HG03571 (cell line): ENCODE data around the gene TPM4.
A peak's percentile ranks its signal among the peaks of the same experiment; 100 is the strongest.

Source experiments
- ATAC-seq: cut with Tn5 transposase; IDR thresholded peaks from one replicate; pipeline ENCODE4 v1.9.1; 2021; ENCODE audit not compliant: unreplicated experiment

Gene TPM4

DNA sequence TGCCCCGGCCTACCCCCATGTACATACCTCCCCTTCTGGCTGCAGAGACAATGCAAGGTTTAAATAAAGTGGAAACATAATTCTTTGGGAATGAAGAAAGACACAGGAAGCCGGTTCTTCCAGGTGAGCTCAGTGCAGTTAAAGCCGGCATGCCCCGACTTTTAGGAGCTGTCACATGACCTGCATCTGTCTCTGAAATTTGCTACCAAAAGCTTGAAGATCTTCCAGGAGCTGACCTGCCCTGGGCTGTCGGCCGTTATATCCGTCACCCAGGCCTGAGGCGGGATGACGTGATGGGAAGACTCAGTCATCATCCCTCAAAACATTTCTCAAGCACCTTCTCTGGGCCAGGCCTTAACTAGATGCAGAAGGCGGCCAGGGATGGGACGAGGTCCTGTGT lies 45.7 kb downstream of the TPM4 start:
- ATAC-seq: no peak

DNA sequence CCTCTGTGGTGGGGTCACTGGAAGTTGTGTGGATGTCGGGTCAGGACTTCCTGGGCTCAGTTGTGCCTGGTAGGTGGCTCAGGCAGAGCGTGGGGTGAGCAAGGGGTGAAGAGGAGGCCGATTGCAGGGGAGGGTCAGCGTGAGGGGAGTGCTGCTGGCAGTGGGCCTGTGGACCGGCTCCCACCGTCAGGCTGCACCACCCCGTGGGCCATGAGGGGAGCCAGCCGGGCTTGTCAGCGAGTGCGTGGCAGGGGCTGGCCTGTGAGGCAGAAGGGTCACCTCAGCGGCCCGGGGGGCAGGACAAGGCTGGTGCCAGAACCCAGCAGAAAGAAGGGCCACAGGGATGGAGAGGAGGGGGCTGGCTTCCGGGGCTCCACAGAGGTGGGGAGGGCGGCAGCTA lies 48.7 kb downstream of the TPM4 start:
- no peak for ATAC-seq

GRCh38 chr19:16125737-16126495 lies 49.6 kb downstream of the TPM4 start:
- no peak for ATAC-seq

- ATAC-seq: no peak
These were observed 50.8 kb downstream of the TPM4 start for GRCh38 chr19:16127080-16127479.

- no peak for ATAC-seq
These were observed 51.6 kb downstream of the TPM4 start for GRCh38 chr19:16127776-16128371.

DNA sequence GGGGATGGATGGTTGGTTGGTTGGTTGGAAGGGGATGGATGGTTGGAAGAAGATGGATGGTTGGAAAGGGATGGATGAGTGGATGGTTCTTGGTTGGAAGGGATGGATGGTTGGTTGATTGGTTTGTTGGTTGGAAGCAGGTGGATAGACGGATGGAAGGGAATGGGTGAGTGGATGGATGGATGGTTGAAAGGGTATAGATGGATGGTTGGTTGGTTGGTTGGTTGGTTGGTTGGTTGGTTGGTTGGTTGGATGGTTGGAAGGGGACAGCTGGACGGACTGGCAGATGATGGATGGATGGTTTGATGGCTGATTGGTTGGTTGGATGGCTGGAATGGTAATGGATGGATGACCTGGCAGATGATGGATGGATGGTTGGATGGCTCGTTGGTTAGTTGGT lies 55.4 kb downstream of the TPM4 start:
- no peak for ATAC-seq

GRCh38 chr19:16133818-16134217 lies 57.5 kb downstream of the TPM4 start:
- no peak for ATAC-seq

DNA sequence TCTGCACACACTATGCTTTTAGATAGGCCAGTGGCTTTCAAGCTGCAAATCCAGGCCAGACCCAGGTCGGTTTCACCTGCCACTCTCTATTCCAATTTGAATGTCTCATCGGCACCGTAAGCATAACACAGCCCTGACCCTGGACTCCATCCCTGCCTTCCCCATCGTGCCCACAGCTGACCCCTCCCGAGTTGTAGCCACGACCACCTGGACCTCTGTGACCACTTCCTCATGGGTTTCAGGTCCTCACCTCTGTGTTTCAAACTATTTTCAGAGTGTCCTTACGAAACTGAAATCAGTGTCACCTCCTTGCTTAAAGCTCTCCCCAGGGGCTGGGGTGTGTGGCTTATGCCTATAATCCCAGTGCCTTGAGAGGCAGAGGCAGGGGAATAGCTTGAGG lies 58.2 kb downstream of the TPM4 start:
- ATAC-seq: peak; percentile 56

- ATAC-seq: no peak
These were observed 59.3 kb downstream of the TPM4 start for GRCh38 chr19:16135430-16136127.

DNA sequence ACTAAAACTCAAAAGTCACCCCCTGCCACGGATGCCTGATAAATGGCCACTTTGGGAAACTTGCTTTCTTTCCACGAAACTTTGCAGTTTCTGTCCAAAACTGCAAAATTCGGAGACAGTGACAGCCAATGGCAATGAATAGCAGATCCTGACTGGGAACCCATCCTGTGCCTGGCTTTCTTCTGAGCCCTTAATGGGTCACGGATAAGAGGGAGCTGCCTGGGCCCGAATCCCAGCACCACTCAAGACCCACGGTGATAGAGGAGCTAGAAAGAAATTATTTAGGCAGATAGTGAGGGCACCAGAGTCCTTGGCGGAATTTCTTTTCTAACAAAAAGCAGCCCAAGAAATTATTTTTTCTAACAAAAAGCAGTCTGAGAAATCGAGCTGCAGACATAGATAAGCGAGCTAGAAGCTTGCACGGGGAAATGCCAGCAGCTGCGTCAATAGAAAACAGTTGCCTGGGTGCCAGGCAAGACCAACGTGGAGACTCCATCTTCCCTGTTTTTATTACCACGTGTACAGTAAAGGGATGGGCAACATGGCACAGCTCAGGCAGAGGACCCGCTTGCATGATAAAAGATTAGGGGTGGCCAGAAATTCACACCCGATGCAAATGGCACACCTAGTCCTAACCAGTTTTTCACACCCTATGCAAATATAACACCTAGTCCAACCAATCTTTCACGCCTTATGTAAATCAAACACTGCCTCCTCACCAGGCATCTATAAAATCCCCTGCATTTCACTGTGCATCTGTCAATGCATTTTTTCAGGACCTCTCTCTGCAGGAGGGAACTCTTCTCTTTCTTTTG lies 60.1 kb downstream of the TPM4 start:
- no peak for ATAC-seq

- no peak for ATAC-seq
These were observed 63.5 kb downstream of the TPM4 start for GRCh38 chr19:16139752-16140151.

DNA sequence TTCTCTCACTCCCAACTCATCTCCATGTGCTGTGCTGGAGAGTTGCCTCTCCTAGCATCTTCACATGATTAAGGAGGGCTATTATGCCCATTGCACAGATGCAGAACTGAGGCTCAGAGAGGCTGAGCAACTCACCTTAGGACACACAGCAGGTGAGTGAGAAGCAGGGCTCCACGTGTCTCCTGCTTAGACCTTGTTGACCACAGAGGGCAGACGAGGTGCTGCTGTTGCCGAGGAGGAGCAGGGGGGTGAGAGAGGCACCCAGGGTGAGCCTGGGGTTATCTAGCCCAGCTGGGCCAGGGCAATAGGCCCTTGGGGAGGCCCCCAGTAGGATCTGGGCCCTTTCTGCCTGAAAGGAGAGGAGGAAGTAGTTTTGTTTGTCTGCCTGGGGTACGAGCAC lies 64.7 kb downstream of the TPM4 start:
- ATAC-seq: no peak

DNA sequence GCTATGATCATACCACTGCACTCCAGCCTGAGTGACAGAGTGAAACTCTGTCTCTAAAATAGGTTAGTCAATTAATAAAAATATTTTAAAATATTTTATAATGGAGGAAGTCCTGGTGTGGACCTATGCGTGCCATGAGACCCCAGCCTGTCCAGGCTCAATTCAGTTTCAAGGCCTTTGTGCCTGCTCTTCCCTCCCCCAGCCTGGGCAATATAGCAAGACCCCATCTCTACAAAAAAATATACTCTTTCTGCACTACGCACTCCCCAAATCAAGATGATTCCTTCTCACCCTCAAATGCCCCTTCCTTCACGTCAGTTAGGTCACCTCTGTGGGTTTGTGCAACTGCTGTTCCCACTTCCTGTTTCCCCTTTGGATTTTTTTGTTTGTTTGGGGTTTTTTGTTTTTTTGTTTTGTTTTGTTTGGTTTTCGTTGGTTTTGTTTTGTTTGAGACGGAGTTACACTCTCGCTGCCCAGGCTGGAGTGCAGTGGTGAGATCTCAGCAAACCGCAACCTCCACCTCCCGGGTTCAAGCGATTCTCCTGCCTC lies 65.8 kb downstream of the TPM4 start:
- no peak for ATAC-seq

DNA sequence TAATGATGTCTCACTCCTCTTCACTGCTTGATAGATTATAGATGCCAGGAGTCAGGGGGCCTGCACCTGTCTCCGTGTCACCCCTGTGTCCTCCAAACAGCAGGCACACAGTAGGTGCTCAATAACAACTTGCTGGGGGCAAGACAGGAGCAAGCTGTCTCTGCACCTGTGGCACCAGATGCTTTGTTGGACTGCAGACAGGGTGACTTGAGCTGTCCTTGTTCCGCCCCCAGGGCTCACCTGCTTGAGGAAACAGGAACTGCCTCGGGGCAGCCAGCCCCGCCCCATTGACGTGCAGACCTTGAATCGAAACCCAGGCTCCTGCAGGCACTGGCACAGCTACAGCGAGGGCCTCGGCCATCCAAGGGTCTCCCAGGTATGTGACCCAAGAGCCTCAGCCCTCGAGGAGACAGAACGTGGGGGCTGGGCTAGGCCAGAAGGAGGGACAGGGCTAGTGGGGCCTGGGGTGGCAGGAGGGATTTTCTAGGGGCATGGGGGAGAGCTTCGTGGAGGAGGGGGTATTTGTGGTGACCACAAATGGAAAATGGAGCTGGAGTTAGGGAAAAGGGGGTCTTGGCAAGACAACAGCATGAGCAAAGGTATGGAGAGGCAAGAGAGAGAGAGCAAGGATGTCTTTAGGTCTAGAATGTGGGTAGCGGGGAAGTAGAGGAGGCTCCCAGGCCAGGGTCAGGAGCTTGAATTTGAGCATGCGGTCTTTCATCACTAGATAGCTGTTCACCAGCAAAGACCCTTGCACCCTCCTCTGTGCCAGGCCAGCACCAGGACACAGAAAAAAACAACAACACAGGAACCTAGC lies 67.3 kb downstream of the TPM4 start, which contains the start of gene HSH2D:
Gene HSH2D, plus strand, starts transcription at position 287 of the 817 bp plus-strand sequence. CDS start 5,066 bp downstream, outside the sequence.
- ATAC-seq: peak; percentile 51

GRCh38 chr19:16144216-16144581 lies 67.9 kb downstream of the TPM4 start:
- ATAC-seq: no peak

DNA sequence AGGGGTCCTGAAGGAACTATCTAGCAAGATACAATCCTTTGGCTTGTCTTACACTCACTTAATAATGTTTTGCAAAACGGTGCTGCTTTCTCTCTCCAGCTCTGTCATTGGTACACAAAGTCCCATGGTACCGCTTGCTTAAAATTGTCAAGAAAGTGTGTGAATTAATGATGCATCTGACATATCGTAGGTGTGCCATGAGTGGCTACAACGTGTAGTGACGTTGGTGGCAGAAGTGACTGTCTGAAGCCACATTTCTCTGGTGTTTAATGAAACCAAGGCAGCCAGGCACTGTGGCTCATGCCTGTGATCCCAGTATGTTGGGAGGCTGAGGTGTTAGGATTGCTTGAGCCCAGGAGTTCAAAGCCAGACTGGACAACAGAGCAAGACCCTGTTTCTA lies 69.8 kb downstream of the TPM4 start:
- ATAC-seq: no peak

DNA sequence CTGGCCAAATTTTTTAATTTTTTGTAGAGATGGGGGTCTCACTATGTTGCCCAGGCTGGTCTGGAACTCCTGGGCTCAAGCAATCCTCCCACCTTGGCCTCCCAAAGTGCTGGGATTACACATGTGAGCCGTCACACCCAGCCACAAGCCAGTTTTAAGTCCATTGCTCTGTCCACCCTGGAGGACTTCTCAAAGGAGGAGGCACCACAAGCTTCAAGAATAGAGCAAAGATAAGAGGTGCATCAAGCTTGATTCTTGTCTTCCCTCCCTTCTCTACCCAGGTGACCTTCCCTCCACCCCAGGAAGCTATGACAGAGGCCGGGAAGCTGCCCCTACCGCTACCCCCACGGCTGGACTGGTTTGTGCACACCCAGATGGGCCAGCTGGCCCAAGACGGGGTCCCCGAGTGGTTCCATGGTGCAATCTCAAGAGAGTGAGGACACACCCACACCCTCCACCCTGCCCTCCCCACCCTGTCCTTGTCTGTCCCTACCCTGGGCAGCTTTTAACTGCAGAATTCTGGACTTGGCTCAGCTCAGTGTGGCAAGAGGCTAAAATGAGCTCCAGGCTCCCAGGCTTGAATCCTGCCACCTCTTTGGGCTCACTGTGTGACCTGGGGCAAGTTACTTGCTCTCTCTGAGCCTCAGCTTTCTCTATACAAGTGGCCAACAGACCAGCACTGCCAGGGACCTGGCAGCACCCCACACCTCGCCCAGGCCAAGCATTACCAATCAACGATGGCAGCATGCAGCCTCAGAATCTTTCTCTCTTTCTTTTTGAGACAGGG lies 72.3 kb downstream of the TPM4 start:
- ATAC-seq: no peak
